ENCODE results near the gene MYH9. TPM values are rescaled to one million over a fixed set of nuclear protein-coding genes. Genes with fewer than 3 reads are reported as not detected.

The MYH9 gene
- total and polyA plus RNA-seq, 2 experiments from 2014 or later: 58.4 to 233 TPM

DNA sequence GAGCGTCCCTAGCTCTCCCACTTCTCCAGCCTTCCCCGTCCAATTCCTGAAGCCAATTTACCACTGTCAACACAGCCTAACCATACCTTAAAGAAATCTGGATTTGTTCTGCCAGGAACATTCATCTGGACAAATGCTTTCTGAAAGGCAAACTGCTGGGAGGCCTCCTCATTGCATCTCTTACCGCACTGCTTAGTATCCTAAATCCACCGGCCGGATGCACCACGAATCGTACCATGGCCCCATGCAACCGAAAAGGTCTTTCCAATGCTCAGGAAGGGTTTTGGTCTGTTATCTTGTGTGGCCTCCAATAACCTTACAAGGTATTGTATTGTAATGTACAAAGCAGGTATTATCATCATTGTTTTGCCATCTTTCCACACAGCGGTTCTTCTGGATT is 57.6 kb downstream of the MYH9 start (continued):
- TF ChIP-seq, protein P1, sequence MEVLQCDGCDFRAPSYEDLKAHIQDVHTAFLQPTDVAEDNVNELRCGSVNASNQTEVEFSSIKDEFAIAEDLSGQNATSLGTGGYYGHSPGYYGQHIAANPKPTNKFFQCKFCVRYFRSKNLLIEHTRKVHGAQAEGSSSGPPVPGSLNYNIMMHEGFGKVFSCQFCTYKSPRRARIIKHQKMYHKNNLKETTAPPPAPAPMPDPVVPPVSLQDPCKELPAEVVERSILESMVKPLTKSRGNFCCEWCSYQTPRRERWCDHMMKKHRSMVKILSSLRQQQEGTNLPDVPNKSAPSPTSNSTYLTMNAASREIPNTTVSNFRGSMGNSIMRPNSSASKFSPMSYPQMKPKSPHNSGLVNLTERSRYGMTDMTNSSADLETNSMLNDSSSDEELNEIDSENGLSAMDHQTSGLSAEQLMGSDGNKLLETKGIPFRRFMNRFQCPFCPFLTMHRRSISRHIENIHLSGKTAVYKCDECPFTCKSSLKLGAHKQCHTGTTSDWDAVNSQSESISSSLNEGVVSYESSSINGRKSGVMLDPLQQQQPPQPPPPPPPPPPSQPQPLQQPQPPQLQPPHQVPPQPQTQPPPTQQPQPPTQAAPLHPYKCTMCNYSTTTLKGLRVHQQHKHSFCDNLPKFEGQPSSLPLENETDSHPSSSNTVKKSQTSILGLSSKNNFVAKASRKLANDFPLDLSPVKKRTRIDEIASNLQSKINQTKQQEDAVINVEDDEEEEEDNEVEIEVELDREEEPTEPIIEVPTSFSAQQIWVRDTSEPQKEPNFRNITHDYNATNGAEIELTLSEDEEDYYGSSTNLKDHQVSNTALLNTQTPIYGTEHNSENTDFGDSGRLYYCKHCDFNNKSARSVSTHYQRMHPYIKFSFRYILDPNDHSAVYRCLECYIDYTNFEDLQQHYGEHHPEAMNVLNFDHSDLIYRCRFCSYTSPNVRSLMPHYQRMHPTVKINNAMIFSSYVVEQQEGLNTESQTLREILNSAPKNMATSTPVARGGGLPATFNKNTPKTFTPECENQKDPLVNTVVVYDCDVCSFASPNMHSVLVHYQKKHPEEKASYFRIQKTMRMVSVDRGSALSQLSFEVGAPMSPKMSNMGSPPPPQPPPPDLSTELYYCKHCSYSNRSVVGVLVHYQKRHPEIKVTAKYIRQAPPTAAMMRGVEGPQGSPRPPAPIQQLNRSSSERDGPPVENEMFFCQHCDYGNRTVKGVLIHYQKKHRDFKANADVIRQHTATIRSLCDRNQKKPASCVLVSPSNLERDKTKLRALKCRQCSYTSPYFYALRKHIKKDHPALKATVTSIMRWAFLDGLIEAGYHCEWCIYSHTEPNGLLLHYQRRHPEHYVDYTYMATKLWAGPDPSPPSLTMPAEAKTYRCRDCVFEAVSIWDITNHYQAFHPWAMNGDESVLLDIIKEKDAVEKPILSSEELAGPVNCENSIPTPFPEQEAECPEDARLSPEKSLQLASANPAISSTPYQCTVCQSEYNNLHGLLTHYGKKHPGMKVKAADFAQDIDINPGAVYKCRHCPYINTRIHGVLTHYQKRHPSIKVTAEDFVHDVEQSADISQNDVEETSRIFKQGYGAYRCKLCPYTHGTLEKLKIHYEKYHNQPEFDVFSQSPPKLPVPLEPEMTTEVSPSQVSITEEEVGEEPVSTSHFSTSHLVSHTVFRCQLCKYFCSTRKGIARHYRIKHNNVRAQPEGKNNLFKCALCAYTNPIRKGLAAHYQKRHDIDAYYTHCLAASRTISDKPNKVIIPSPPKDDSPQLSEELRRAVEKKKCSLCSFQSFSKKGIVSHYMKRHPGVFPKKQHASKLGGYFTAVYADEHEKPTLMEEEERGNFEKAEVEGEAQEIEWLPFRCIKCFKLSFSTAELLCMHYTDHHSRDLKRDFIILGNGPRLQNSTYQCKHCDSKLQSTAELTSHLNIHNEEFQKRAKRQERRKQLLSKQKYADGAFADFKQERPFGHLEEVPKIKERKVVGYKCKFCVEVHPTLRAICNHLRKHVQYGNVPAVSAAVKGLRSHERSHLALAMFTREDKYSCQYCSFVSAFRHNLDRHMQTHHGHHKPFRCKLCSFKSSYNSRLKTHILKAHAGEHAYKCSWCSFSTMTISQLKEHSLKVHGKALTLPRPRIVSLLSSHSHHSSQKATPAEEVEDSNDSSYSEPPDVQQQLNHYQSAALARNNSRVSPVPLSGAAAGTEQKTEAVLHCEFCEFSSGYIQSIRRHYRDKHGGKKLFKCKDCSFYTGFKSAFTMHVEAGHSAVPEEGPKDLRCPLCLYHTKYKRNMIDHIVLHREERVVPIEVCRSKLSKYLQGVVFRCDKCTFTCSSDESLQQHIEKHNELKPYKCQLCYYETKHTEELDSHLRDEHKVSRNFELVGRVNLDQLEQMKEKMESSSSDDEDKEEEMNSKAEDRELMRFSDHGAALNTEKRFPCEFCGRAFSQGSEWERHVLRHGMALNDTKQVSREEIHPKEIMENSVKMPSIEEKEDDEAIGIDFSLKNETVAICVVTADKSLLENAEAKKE (CRISPR knock-in tag; IDR thresholded peaks at IDR 0.05): no peak
- TF ChIP-seq STAT1 (IDR thresholded peaks at IDR 0.05; ENCODE audit: unreplicated experiment) (no peak), ZNF331 (CRISPR knock-in tag; IDR thresholded peaks at IDR 0.05; ENCODE audit: low read depth) (no peak), EZH2phosphoT487 (IDR thresholded peaks at IDR 0.05; ENCODE audit: unreplicated experiment) (no peak), NANOG (IDR thresholded peaks at IDR 0.05; ENCODE audit: borderline replicate concordance) (no peak)

DNA sequence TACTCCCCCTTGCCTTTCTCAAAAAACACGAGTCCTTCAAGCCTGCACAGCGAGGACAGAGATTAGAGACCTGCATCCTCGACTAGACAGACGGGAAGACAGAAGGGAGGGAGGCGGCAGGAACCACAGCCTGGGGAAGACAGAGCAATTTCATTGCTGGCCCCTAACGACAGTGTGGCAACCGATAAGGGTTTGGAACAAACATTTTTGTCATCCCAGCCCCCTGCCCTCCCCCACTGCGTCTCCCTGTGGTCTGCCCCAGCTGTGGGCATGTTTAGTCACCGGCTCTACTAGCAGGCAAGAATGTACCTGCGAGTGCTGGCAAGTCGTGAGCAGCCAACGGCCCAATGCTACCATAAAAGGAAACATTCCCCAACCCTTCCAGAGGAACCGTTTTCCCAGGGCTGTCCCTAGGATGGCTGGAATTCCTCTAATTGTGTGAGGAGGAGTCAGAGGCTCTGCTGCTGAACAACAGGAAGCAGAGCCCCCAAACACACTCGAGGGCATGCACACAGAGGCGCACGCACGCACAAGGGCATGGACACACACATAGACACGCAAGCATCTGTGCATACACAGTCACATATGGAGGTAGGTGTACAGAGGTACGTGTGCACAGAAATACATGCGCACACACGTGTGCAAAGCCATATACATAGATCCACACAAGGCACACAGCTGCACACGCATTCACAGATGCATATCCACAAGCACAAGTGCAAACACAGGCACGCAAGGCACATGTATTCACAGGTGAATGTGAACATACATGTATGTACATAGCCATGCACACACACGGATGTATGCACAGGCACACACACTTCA is 58.3 kb downstream of the MYH9 start:
- H3K9me2 ChIP-seq (ENCODE audit: insufficient read depth): no peaks in the 10 kb centered on the region
- H3K4me3 ChIP-seq: peak overlapping the region; percentile 26; the same call in 1 of the 2 replicates
- peaks cover 6% of the 10 kb centered on the region; the same call in 1 of the 2 replicates for H3F3A ChIP-seq (replicated peaks; ENCODE audit: low read depth)
- H3K79me2 ChIP-seq (replicated peaks; ENCODE audit: insufficient read depth): peaks cover 72% of the 10 kb centered on the region
- H3K36me3 Mint-ChIP-seq (ENCODE audit: low read depth): peaks cover 94% of the 10 kb centered on the region
- no peaks in the 10 kb centered on the region; the same call in 2 of the 3 replicates for H3K9me3 Mint-ChIP-seq
- H2AFZ ChIP-seq: no peak overlapping the region
- TF ChIP-seq EZH2 (IDR thresholded peaks at IDR 0.05; ENCODE audit: low read depth, unreplicated experiment) (no peak), STAT1 (IDR thresholded peaks at IDR 0.05; ENCODE audit: unreplicated experiment) (no peak), POLR2AphosphoS5 (IDR thresholded peaks at IDR 0.05; ENCODE audit: low read depth) (peak; percentile 35; the same call in 1 of the 2 replicates), CREB1 (CRISPR knock-in tag; IDR thresholded peaks at IDR 0.05; ENCODE audit: low read depth) (peak; percentile 68)
- H3K27ac ChIP-seq (ENCODE audit: low read depth): peak overlapping the region; percentile 97
- H3K4me1 ChIP-seq (ENCODE audit: insufficient read depth): peaks cover 37% of the 10 kb centered on the region
- ATAC-seq (peak; percentile 82), DNase-seq (ENCODE audit: low spot score) (peak; percentile 99)
- H3K36me3 ChIP-seq (ENCODE audit: insufficient read depth): peaks cover 22% of the 10 kb centered on the region
- peak overlapping the region; percentile 99 for H3K27ac Mint-ChIP-seq
- peaks cover 28% of the 10 kb centered on the region for H3K27me3 Mint-ChIP-seq (ENCODE audit: insufficient read depth, low read depth, poor library complexity)
- peak overlapping the region; percentile 50 for H3K4me3 Mint-ChIP-seq
- peak overlapping the region; percentile 61 for H3K4me2 ChIP-seq
- H3K27me3 ChIP-seq (ENCODE audit: insufficient read depth): no peaks in the 10 kb centered on the region
- peaks cover 19% of the 10 kb centered on the region for H4K20me1 ChIP-seq (replicated peaks; ENCODE audit: insufficient read depth)
- peaks cover 76% of the 10 kb centered on the region for H3K4me1 Mint-ChIP-seq
